ENCODE measurements around the gene CDK5R1. TPM values are rescaled to one million over a fixed set of nuclear protein-coding genes. Genes with fewer than 3 reads are reported as not detected.

The CDK5R1 gene
- total RNA-seq, 1 donor from 2014 or later: 8.0 TPM

- no peak for TF ChIP-seq CTCF (conservative IDR thresholded peaks at IDR 0.05; ENCODE audit: low read depth, low read length)
- DNase-seq (ENCODE audit: low read depth): no peak
- no peak overlapping the region for H3K4me3 ChIP-seq (ENCODE audit: low read depth, low read length)
Observed at GRCh38 chr17:32492264-32492589, 5.4 kb downstream of the CDK5R1 start.

- no peak for DNase-seq (ENCODE audit: low read depth)
- H3K4me3 ChIP-seq (ENCODE audit: low read depth, low read length): no peak overlapping the region
- TF ChIP-seq CTCF (conservative IDR thresholded peaks at IDR 0.05; ENCODE audit: low read depth, low read length): no peak
Observed at GRCh38 chr17:32492648-32493289, 6.0 kb downstream of the CDK5R1 start.

- H3K4me3 ChIP-seq (ENCODE audit: low read depth, low read length): no peak overlapping the region
- DNase-seq (ENCODE audit: low read depth): no peak
- TF ChIP-seq CTCF (conservative IDR thresholded peaks at IDR 0.05; ENCODE audit: low read depth, low read length): no peak
Observed at GRCh38 chr17:32493571-32493970, 6.8 kb downstream of the CDK5R1 start.

- no peak overlapping the region for H3K4me3 ChIP-seq (ENCODE audit: low read depth, low read length)
- TF ChIP-seq CTCF (conservative IDR thresholded peaks at IDR 0.05; ENCODE audit: low read depth, low read length): no peak
- DNase-seq (ENCODE audit: low read depth): no peak
Observed at GRCh38 chr17:32493976-32494513, 7.3 kb downstream of the CDK5R1 start.

- DNase-seq (ENCODE audit: low read depth): no peak
- no peak for TF ChIP-seq CTCF (conservative IDR thresholded peaks at IDR 0.05; ENCODE audit: low read depth, low read length)
- no peak overlapping the region for H3K4me3 ChIP-seq (ENCODE audit: low read depth, low read length)
Observed at GRCh38 chr17:32494621-32495358, 8.0 kb downstream of the CDK5R1 start.

GRCh38 chr17:32495359-32496231 lies 8.8 kb downstream of the CDK5R1 start:
- no peak overlapping the region for H3K4me3 ChIP-seq (ENCODE audit: low read depth, low read length)
- no peak for DNase-seq (ENCODE audit: low read depth)
- no peak for TF ChIP-seq CTCF (conservative IDR thresholded peaks at IDR 0.05; ENCODE audit: low read depth, low read length)

All from epithelial cell of proximal tubule (primary cell).